NCI-H526 (cell line): ENCODE measurements around the gene NVL.
"Not testable (repeated sequence)": the region's sequence is repeated elsewhere in the genome, so short reads cannot be mapped to it uniquely, and the experiment has no call there.

Source experiments
- DNase-seq, 2 experiments: peaks; one replicate each; lab custom pipeline; 2025; lab: John Stamatoyannopoulos, UW

NVL gene

DNA sequence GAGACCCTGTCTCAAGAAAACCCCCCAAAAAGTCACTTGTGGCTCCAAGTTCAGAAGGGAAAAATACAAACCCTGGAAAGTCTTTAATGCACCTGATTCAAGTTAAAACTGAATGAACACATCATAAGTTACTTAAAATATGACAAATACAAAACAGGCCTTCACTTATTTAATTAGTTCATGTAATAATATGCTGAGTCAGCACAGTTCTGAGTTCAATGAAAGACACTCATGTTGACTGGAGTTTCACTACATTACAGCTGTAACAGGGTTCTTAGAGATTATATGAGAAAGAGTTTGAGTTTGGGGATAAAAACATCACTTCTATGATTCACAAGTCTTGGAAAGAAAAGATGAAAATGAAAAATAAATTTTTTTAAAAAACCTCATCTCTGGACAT is 96.0 kb downstream of the NVL start:
- DNase-seq = no peak

DNA sequence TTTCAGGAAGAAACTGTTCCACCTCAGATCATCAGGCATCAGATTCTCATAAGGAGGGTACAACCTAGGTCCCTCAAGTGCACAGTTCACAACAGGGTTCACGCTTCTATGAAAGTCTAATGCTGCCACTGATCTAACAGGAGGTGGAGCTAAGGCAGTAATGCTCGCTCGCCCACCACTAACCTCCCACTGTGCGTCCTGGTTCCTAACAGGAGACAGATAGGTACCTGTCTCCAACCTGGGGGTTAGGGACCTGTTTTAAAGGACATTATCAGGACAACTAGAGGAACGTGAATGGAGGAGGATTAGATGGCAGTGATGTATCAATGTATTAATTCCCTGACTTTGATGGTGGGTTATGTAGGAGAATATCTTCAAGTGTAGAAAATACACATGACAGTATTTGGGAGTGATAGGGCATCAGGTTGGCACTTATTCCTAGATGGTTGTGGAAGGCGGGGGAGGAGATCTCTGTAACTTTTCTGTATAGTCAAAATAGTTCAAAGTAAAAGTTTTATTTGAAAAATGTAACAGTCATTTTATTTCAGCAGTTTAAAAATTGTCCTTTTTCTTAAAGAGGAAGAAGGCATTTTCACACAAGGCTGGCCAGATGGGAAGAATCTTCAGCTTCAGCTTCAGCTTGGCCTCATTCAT is 103.0 kb downstream of the NVL start:
- no peak for DNase-seq

DNA sequence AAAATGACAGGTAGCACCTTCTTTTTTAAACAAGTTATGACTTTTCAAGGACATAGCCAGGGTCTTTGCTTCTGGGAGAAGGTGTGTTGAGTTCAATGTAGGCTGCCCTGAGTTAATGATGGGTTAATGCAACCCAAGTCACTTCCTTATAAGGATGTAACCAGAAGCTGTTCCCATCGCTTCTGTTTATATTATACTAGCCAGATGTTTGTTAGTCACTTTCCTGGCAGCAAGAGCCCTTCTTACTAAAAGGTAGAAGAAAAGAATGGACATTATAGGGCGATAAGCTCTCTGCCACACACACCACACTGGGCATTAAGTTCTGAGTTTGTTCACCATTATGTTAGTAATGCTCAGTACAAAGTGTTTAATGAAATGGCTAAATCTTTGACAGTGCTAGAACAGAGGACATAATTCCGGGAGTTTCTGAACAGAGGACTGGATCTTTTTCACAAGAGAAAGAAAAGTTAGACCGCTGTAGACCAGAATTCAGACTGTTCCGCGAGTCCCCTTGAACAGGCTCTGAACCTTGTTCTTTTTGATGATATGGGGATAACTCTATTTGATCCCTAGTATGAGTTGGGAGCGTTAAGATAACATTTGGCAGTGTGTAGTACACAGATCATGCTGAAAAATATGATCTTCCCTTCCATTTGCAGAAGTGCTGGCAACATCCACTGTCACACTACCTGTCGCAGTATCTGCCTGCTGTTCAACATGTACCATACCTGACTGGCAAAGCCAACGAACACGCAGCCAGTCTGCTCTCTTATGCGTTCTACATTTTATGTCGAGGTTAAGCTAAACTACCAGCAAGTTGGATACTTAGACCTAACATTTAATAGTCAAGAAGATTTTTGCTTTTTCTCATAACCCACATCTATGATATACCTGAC is 105.9 kb downstream of the NVL start:
- DNase-seq = no peak

DNA sequence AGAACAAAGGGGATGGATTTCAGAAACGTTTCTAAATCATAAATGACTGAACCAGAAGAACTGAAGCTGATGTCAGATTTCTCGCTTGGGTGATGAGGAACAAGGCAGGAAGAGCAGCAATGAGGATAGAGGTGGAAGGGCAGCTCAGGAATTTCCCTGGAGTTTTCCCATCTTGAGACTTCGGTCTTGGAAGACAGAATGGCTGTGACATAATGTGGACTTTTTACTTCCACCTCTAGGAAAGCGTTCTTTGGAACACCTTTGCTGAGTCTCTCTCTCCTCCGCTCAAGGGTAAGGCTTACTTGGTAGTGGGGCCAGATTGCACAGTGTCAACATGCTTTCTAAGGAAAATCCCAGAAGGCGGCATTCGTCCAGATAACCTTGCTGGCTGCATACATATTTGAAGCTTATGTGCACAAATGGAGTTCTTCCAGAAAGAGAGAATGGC is 110.3 kb downstream of the NVL start:
- no peak for DNase-seq

DNA sequence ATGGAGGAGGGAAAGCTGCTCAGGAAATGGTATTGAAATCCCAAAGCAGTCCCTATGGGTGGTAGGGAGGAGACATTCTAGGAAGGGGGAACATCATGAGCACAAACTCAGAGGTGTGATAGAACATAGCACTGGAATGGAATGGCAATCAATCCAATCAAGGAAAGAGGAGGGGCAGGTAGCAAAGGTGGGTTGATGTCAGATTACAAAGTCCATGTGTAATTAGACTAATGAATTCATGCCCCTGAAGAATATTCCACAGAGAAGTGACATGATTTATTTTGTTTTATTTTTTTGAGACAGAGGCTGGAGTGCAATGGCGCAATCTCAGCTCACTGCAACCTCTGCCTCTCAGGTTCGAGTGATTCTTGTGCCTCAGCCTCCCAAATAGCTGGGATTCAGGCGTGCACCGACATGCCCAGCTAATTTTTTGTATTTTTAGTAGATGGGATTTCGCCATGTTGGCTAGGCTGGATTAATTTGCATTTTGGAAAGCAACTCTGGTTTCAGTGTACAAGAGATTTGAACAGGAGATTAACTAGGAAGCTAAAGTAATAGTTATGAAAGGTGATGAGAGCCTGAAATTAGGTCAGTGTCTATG is 110.9 kb downstream of the NVL start:
- DNase-seq = peak; percentile 11 to 25

DNA sequence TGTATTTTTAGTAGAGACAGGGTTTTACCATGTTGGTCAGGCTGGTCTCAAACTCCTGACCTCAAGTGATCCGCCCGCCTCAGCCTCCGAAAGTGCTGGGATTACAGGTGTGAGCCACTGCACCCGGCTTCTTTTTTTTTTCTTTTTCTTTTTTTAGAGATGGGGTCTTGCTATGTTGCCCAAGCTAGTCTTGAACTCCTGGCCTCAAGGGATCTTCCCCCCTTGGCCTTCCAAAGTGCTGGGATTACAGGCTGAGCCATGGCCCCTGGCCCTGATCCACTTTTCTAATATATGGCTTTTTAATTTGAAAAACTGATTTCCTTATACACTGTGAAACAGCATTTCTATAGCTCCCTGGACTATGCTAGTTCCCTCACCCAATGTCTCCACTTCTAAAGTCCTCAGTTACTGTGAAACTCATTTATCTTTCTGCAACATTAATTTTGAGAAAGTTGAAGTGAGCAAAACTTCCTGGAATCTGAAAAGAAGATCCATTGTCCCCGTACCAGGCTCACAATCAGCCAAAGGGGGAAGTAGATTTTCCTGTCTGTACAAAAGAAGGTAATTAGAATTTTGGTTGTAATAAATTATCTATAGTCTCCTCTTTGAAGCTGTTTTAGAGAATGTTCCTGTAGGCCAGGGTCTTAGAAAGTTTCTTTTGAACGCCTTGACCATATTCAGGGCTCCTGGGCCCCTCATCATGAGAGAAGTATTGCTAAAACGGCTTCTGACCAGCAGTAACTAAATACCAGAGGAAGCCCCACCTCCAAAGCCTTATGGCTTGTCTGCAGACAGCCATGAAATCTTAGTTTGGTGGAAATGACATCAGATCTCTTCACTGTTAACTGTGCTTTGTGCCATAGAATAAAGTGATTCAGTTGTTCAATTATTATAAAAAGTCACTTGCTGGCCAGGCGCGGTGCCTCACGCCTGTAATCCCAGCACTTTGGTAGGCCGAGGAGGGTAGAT is 112.0 kb downstream of the NVL start:
- no peak for DNase-seq

DNA sequence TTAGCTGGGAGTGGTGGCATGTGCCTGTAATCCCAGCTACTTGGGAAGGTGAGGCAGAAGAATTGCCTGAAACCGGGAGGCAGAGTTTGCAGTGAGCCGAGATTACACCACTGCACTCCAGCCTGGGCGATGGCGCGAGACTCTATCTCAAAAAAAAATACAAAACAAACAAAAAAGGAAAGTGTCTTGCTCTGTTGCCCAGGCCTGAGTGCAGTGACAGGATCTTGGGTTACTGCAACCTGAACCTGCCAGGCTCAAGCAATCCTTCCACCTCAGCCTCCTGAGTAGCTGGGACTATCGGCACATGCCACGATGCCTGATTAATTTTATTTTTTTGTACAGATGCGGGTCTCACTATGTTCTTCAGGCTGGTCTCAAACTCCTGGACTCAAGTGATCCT is 113.6 kb downstream of the NVL start:
- no peak for DNase-seq

DNA sequence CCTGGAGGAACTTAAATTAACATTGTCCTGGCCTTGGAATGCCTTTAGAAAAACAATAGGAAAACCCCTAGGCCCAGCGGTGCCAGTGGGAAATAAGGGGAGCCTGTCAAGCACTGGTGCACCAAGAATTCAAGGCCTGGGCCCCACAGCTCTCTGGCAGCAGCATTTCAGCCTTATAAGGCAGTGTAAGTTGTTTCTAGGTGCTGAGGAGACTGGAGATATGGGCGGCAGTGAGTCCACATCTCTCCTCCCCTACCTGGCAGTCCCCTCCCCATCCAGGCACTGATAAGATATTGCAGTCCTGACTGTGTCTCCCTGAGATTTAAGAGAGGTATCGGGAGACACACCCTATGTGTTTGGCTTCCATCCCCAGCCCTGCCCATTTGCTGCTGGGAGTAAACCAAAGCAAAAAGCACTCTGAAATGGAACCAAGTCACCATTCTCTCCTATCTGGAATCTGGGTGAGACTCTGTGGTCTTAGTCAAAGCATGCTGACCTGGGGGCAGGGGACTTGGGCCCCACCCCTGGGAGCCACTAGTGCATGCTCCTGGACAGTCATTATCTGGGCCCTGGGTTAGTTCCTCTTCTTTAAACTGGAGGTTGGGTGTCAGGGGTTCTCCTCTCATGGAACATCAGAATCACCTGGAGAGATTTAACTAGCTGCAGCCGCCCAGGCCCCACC is 116.4 kb downstream of the NVL start:
- DNase-seq = no peak

DNA sequence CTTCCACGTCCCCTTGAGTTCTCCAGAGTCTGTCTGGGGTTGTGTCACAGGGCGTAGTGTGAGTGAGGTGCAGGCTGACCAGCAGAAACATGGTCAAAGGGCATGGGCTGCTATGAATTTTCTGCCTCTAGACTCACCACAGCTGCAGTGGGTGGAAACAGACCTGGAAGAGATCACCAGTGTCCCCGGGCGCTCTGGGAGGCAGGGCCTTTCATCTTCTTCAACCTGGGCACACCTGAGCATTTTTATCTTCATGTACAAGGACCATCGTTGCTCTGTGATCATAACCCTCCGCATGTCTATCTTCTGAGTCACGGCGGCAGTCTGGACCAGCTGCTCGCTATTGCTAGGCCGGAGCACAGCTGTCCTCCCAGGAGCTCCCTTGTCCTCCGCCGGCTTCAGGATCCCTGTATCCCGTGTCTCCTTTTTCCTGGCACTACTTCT is 117.3 kb downstream of the NVL start:
- no peak for DNase-seq

DNA sequence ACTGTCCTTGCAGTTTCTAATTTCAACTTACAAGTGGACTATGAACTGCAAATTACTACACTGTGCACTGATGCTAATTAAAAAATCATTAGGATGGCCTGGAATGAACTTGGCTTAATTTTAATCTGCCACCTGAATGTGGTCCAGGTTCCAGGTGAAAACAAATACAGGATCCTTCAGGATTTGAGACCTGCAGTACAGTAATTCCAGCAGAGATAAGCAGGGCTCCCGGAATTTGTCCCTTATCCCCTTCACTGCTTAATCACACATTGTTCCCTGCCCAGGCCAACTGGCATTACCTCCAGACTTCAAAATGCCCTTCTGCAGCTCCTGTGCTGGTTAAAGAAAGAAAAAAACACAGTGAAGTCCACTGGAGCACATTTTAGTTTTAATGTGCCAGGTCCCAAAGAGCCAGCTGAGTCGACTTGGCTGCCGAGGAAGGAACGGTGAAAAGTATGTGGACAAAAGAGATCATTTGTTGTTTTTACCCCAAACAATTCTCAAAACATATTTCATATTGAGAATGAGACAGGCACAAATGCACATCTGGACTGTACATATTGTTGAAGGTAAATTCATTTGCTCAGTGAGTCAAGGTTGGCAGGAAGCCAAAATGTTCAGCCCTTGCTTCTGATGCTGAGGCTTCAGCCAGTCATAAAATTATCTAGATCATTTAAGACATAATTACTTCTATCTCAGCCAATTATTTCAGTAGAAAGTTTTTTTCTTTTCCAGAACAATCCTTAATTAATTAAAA is 118.6 kb downstream of the NVL start:
- peak in 1 of 2 experiments; percentile 2 for DNase-seq

DNA sequence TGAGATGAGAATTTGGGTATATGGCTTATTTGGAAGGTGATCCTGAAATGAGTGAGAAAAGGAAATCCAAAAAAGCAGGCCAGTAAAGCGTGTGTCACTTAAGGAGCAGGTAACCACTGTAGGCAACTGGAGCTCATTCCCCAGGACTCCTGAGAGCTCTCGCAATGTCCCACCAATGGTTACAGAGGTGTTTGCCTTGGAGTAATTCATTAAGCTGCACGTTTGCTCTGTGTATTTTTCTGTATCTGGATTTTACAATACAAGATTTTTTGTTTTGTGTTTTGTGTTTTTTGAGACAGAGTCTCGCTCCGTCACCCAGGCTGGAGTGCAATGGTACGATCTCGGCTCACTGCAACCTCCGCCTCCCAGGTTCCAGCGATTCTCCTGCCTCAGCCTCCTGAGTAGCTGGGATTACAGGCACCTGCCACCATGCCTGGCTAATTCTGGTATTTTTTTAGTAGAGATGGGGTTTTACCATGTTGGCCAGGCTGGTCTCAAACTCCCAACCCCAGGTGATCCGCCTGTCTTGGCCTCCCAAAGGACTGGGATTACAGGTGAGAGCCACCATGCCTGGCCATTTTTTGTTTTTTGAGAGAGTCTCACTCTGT is 123.9 kb downstream of the NVL start:
- not testable (repeated sequence) for DNase-seq

DNA sequence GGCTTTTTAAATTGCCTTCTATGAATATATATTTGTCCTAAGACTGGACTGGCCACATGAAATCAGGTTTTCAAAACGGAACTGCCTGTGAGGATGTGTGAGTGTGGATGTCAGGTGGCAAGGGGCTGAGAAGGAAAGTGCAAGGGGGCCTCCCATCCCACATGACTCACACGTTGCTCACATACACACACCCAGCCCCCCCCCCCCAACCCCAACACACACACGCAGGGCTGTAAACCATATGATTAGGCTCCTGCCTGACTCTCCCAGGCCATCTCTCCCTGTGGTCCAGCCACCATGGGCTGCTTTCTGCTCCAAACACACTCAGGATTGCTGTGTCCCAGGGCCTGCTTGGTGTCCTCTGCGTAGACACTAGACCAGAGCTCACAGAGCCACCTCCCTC is 124.5 kb downstream of the NVL start:
- no peak for DNase-seq

DNA sequence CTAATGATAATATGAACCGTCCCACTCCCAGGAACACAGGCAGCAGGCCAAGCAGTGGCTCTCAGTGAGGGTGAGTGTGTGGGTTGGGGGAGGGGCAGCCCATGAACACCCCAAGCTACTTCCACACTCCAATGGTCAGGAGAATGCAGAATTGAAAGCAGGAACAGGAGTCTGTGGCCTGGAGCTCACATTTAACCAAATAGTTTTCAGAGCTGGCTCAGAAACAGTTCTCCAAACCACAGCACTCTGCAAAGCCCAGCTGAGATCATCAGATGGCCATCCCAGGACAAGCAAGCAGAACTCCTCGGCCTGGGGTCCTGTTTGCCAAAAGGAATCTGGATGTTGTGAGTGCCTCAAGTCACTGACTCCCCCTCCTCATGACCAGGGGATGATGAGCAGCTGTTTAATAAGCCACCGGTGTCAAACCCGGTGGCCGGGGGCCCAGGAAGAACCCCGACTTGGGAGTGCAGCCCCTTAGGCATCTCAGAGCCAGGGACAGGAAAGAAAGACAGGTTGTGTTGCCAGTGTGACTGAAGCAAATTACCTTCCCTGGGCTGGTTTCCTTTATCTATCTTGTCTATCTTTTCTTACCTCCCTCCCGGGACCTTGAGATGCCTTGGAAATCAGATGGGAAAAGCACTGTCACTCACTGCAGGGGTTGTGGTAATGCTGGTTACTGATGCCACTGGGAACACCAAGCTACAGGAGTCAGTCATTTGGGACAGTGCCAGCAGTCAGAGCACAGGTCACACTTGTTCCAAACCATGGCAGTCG is 126.5 kb downstream of the NVL start:
- no peak for DNase-seq

DNA sequence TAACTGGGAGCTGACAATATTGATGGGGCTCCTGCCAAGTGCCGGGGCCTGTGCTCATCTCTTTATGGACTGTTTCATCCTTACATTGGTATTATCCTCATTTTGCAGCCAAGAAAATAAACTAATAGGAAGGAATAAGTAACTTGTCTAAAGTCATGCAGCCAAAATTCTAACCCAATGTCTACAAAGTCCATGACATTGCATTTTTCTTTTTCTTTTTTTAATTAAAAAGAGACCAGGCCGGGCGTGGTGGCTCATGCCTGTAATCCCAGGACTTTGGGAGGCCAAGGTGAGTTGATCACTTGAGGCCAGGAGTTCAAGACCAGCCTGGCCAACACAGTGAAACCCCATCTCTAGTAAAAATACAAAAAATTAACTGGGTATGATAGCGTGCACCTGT is 128.1 kb downstream of the NVL start:
- no peak for DNase-seq

DNA sequence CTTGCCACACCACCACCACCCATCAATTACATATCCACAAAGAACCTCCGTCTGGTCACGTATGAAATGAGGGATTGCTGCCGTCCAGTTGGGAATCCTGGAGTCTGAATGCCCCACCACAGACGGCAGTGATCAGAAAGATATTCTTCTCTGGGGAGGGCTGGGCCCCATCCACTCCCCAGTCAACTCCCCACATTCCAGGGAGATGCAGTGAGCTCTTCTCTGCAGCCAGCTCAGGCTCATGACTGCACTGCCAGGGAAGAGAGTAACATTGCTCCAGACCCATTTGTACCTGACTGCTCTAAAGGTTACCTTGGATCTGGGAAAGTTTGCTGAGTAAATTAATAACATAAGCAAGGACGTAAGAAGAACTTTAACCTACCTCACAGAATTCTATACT is 128.6 kb downstream of the NVL start:
- no peak for DNase-seq

DNA sequence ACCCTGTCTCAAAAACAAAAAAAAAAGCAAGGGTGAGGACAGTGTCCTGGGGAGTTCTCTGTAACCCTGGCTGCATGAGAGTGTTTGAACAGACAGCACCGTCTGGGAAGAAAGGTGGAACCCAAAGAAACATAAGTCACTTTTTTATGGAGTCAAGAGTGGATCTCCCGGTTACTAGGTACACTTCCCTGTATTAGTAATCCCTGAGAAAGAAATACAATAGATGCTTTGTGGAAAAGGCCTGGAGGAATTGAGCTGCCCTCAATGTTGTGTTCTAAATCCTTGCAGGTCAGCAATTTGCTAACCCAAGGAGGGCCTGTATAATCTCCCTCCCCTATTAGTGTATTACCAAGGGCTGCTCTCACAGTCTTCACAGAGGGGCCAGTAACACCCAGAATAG is 130.3 kb downstream of the NVL start:
- no peak for DNase-seq

DNA sequence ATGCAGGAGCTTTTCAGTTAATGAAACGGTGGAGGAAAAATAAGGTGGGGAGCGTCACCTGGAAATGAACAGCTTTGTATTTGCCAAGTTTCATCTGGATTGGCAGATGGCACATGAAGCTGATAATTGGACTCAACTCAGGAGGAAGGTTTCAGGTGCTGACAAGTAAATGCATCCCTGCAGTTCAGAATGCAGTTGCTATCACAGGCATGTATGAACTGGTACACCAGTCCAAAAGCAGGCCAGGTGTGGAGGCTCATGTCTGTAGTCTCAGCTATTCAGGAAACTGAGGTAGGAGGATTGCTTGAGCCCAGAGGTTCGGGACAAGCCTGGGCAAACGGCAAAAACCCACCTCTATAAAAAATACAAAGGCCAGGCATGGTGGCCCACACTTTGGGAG is 131.4 kb downstream of the NVL start:
- no peak for DNase-seq

DNA sequence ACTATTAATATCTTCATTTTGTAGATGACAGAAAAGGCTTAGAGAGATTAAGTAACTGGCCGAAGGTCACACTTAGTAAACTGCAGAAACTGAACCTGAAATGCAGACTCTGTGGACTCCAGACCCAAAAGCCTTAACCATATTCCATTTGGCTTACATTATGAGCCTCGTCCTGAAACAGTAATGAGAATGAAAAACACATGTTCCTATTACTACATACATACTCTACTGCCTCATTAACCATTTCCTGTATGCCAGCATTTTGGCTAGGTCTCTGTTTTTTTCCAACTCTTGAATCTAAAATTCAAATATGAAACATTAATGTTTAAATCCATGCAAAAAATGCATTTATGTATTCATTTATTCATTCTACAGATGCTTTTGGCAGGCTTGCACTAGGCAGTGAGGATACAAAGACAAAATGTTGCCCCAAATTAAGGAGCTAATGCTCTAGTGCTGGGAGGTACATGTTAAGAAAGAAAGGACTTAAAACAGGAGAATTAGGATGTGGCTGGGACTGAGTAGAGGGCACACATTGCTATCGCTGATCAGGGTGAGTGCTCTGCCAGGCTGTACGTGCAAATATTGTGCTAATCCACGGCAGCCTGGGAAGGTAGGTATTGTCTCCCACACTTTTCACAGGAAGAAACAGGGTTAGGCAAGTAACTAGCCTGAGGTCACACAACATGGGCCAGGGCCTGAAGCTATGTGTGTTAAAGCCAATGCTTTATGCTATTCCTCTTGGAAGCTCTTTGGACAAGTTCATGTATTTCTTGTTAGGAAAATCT is 133.0 kb downstream of the NVL start:
- no peak for DNase-seq
